ENCODE measurements around the gene ACP7.

Gene ACP7

GRCh38 chr19:39047073-39047472 is 37.1 kb upstream of the ACP7 start:
- H3K9me2 ChIP-seq (replicated peaks; ENCODE audit: insufficient read depth, low read length), result no peaks in the 10 kb centered on the region
- H3K79me2 ChIP-seq (ENCODE audit: low read length), result no peaks in the 10 kb centered on the region
- TF ChIP-seq EZH2phosphoT487 (IDR thresholded peaks at IDR 0.05; ENCODE audit: low read length), result no peak
- no peak for TF ChIP-seq CTCF (IDR thresholded peaks at IDR 0.05; ENCODE audit: low read length)
- TF ChIP-seq EZH2 (optimal IDR thresholded peaks at IDR 0.05; ENCODE audit: low read depth, low read length), result no peak
- H3K4me2 ChIP-seq (ENCODE audit: low read depth, low read length), result no peak overlapping the region
- H3K4me1 ChIP-seq (ENCODE audit: low read length), result peaks cover 4% of the 10 kb centered on the region; the same call in 1 of the 2 replicates
- no peak overlapping the region for H3K9ac ChIP-seq (ENCODE audit: low read length)
- DNase-seq, result no peak
- H4K20me1 ChIP-seq (ENCODE audit: insufficient read depth, low read length), result no peaks in the 10 kb centered on the region
- H3F3A ChIP-seq (ENCODE audit: insufficient read depth, low read length), result no peaks in the 10 kb centered on the region
- H3K4me3 ChIP-seq (ENCODE audit: low read length), result no peak overlapping the region
- H3K27ac ChIP-seq (ENCODE audit: low read length), result no peak overlapping the region
- no peaks in the 10 kb centered on the region for H3K36me3 ChIP-seq (replicated peaks; ENCODE audit: insufficient read depth, low read length)
- peaks cover 28% of the 10 kb centered on the region for H3K27me3 ChIP-seq (replicated peaks; ENCODE audit: insufficient read depth, low read length)
- H3K9me3 ChIP-seq (replicated peaks; ENCODE audit: insufficient read depth, low read length), result no peaks in the 10 kb centered on the region
- no peak overlapping the region for H2AFZ ChIP-seq (ENCODE audit: low read length)

- no peaks in the 10 kb centered on the region for H3K36me3 ChIP-seq (replicated peaks; ENCODE audit: insufficient read depth, low read length)
- H2AFZ ChIP-seq (ENCODE audit: low read length), result no peak overlapping the region
- no peak overlapping the region for H3K27ac ChIP-seq (ENCODE audit: low read length)
- no peaks in the 10 kb centered on the region for H3K9me2 ChIP-seq (replicated peaks; ENCODE audit: insufficient read depth, low read length)
- no peak overlapping the region for H3K9ac ChIP-seq (ENCODE audit: low read length)
- H3K4me1 ChIP-seq (ENCODE audit: low read length), result no peaks in the 10 kb centered on the region
- no peaks in the 10 kb centered on the region for H3K79me2 ChIP-seq (ENCODE audit: low read length)
- H3F3A ChIP-seq (ENCODE audit: insufficient read depth, low read length), result no peaks in the 10 kb centered on the region
- peak; percentile 48 for DNase-seq
- no peaks in the 10 kb centered on the region for H3K9me3 ChIP-seq (replicated peaks; ENCODE audit: insufficient read depth, low read length)
- H4K20me1 ChIP-seq (ENCODE audit: insufficient read depth, low read length), result no peaks in the 10 kb centered on the region
- no peak overlapping the region for H3K4me3 ChIP-seq (ENCODE audit: low read length)
- no peak for TF ChIP-seq EZH2phosphoT487 (IDR thresholded peaks at IDR 0.05; ENCODE audit: low read length)
- TF ChIP-seq EZH2 (optimal IDR thresholded peaks at IDR 0.05; ENCODE audit: low read depth, low read length), result no peak
- peak; percentile 87 for TF ChIP-seq CTCF (IDR thresholded peaks at IDR 0.05; ENCODE audit: low read length)
- no peak overlapping the region for H3K4me2 ChIP-seq (ENCODE audit: low read depth, low read length)
- H3K27me3 ChIP-seq (replicated peaks; ENCODE audit: insufficient read depth, low read length), result peaks cover 60% of the 10 kb centered on the region
Observed at GRCh38 chr19:39052243-39052746, 31.9 kb upstream of the ACP7 start.

GRCh38 chr19:39052846-39053245 is 31.3 kb upstream of the ACP7 start:
- H4K20me1 ChIP-seq (ENCODE audit: insufficient read depth, low read length), result no peaks in the 10 kb centered on the region
- H3K9ac ChIP-seq (ENCODE audit: low read length), result no peak overlapping the region
- no peaks in the 10 kb centered on the region for H3K79me2 ChIP-seq (ENCODE audit: low read length)
- no peak overlapping the region for H3K4me2 ChIP-seq (ENCODE audit: low read depth, low read length)
- no peak overlapping the region for H3K4me3 ChIP-seq (ENCODE audit: low read length)
- H3K27ac ChIP-seq (ENCODE audit: low read length), result no peak overlapping the region
- no peaks in the 10 kb centered on the region for H3F3A ChIP-seq (ENCODE audit: insufficient read depth, low read length)
- no peaks in the 10 kb centered on the region for H3K4me1 ChIP-seq (ENCODE audit: low read length)
- H2AFZ ChIP-seq (ENCODE audit: low read length), result no peak overlapping the region
- no peaks in the 10 kb centered on the region for H3K9me3 ChIP-seq (replicated peaks; ENCODE audit: insufficient read depth, low read length)
- H3K9me2 ChIP-seq (replicated peaks; ENCODE audit: insufficient read depth, low read length), result no peaks in the 10 kb centered on the region
- no peaks in the 10 kb centered on the region for H3K36me3 ChIP-seq (replicated peaks; ENCODE audit: insufficient read depth, low read length)
- no peak for DNase-seq
- TF ChIP-seq EZH2phosphoT487 (IDR thresholded peaks at IDR 0.05; ENCODE audit: low read length) (no peak), CTCF (IDR thresholded peaks at IDR 0.05; ENCODE audit: low read length) (no peak)
- H3K27me3 ChIP-seq (replicated peaks; ENCODE audit: insufficient read depth, low read length), result peaks cover 60% of the 10 kb centered on the region
